Measurements from ENCODE around the gene LSP1.

GRCh38 chr11:1819074-1819473 lies 33.8 kb upstream of the LSP1 start:
- TF ChIP-seq TAF1 (IDR thresholded peaks at IDR 0.05; ENCODE audit: borderline replicate concordance, low read depth, low read length) (no peak), POLR2A (IDR thresholded peaks at IDR 0.05; ENCODE audit: low read depth, low read length) (no peak)
